Smooth muscle cell (in vitro differentiated cells): Measurements from ENCODE around the gene C1QTNF12. TPM values are rescaled to one million over a fixed set of nuclear protein-coding genes. Genes with fewer than 3 reads are reported as not detected.
"Not testable (repeated sequence)": the region's sequence is repeated elsewhere in the genome, so short reads cannot be mapped to it uniquely, and the experiment has no call there.

Source experiments
- DNase-seq: peaks from one replicate; lab custom pipeline; 2025; ENCODE audit not compliant: unreplicated experiment; lab: John Stamatoyannopoulos, UW
- H2AFZ ChIP-seq: fragments of 200-600 bp; sonication (generic); 2 replicates; pipeline ENCODE4 v1.6.0; 2016; ENCODE audit warnings: antibody characterized with exemption, low read depth, mild to moderate bottlenecking
- H3F3A ChIP-seq: fragments of 200-600 bp; sonication (generic); 2 replicates; pipeline ENCODE4 v1.6.0; 2017; ENCODE audit warnings: antibody characterized with exemption, low read depth
- H3K27ac ChIP-seq: fragments of 200-600 bp; sonication (generic); 2 replicates; pipeline ENCODE4 v1.5.1; 2016; ENCODE audit warnings: low read depth, mild to moderate bottlenecking
- H3K27me3 ChIP-seq: fragments of 200-600 bp; sonication (generic); 2 replicates; pipeline ENCODE4 v1.6.1; 2016; ENCODE audit warnings: low read depth, mild to moderate bottlenecking
- H3K36me3 ChIP-seq: fragments of 200-600 bp; sonication (generic); 2 replicates; pipeline ENCODE4 v1.5.1; 2016; ENCODE audit warnings: low read depth
- H3K4me1 ChIP-seq: fragments of 200-600 bp; sonication (generic); 2 replicates; pipeline ENCODE4 v1.5.1; 2016; ENCODE audit warnings: low read depth
- H3K4me2 ChIP-seq: fragments of 200-600 bp; sonication (generic); 2 replicates; pipeline ENCODE4 v1.6.0; 2016; ENCODE audit warnings: mild to moderate bottlenecking
- H3K4me3 ChIP-seq: fragments of 200-600 bp; sonication (generic); 2 replicates; pipeline ENCODE4 v1.5.1; 2016; ENCODE audit warnings: mild to moderate bottlenecking
- H3K79me2 ChIP-seq: fragments of 200-600 bp; sonication (generic); 2 replicates; pipeline ENCODE4 v1.6.0; 2016; ENCODE audit warnings: low read depth, mild to moderate bottlenecking
- H3K9ac ChIP-seq: fragments of 200-600 bp; sonication (generic); 2 replicates; pipeline ENCODE4 v1.6.0; 2016; ENCODE audit warnings: low read depth
- H3K9me3 ChIP-seq: fragments of 200-600 bp; sonication (generic); replicated peaks from 2 replicates; pipeline ENCODE4 v1.5.1; 2016; ENCODE audit warnings: low read depth
- H4K20me1 ChIP-seq: fragments of 200-600 bp; sonication (generic); 2 replicates; pipeline ENCODE4 v1.6.0; 2016; ENCODE audit warnings: low read depth
- CTCF ChIP-seq: fragments of 200-600 bp; sonication (generic); IDR thresholded peaks from 2 replicates; pipeline ENCODE4 v1.5.1; 2017; ENCODE audit warnings: borderline replicate concordance, mild to moderate bottlenecking, antibody characterized with exemption; ENCODE audit not compliant: insufficient read depth, poor library complexity, severe bottlenecking
- WGBS: methylation state at CpG from one replicate; pipeline ENCODE4 v1.1.7; 2016; ENCODE audit warnings: low lambda C conversion rate; 5-methylcytosine and 5-hydroxymethylcytosine counted together
- polyA plus RNA-seq: library from polyadenylated mRNA; unstranded; fragments of >200 nt; fragmentation: Nextera tagmentation; extraction: Ambion mirVana; gene quantifications from 2 replicates; pipeline ENCODE4 v1.2.1, GENCODE V29; 2016
- total RNA-seq: library from RNA; depleted of rRNA; stranded (reverse); fragments of >200 nt; gene quantifications from 2 replicates; pipeline ENCODE4 v1.2.3, GENCODE V29; 2014

Gene C1QTNF12
- total and polyA plus RNA-seq, 2 experiments from 2014 or later, result 1.8 to 5.4 TPM

GRCh38 chr1:1197551-1198422 is 48.7 kb downstream of the C1QTNF12 start:
- Histone ChIP-seq H3K4me3 (no peak overlapping the region), H3K9me3 (no peaks in the 10 kb centered on the region), H3K79me2 (no peaks in the 10 kb centered on the region), H3K27me3 (no peaks in the 10 kb centered on the region), H3F3A (no peaks in the 10 kb centered on the region), H3K4me1 (no peaks in the 10 kb centered on the region), H4K20me1 (no peaks in the 10 kb centered on the region), H3K36me3 (no peaks in the 10 kb centered on the region), H3K27ac (no peak overlapping the region), H3K4me2 (no peak overlapping the region), H3K9ac (no peak overlapping the region), H2AFZ (no peak overlapping the region)
- no peak for DNase-seq
- no peak for TF ChIP-seq CTCF
- WGBS, result 96% methylated on average over 37 of the region's 48 CpGs

- H3K4me1 ChIP-seq, result no peaks in the 10 kb centered on the region
- WGBS, result 100% methylated on average over 5 of the region's 8 CpGs
- H3K4me2 ChIP-seq, result no peak overlapping the region
- no peak overlapping the region for H2AFZ ChIP-seq
- no peaks in the 10 kb centered on the region for H4K20me1 ChIP-seq
- no peak for DNase-seq
- no peaks in the 10 kb centered on the region for H3K27me3 ChIP-seq
- no peaks in the 10 kb centered on the region for H3F3A ChIP-seq
- no peak overlapping the region for H3K9ac ChIP-seq
- no peaks in the 10 kb centered on the region for H3K79me2 ChIP-seq
- no peak overlapping the region for H3K27ac ChIP-seq
- H3K36me3 ChIP-seq, result no peaks in the 10 kb centered on the region
- H3K4me3 ChIP-seq, result no peak overlapping the region
- no peaks in the 10 kb centered on the region for H3K9me3 ChIP-seq
- no peak for TF ChIP-seq CTCF
Observed at GRCh38 chr1:1197188-1197500, 49.4 kb downstream of the C1QTNF12 start.

GRCh38 chr1:1196431-1197187 is 49.9 kb downstream of the C1QTNF12 start:
- no peaks in the 10 kb centered on the region for H3F3A ChIP-seq
- no peak for DNase-seq
- no peak overlapping the region for H3K4me3 ChIP-seq
- no peak overlapping the region for H2AFZ ChIP-seq
- no peaks in the 10 kb centered on the region for H3K36me3 ChIP-seq
- no peak overlapping the region for H3K4me2 ChIP-seq
- H3K27me3 ChIP-seq, result no peaks in the 10 kb centered on the region
- H3K9me3 ChIP-seq, result no peaks in the 10 kb centered on the region
- no peak for TF ChIP-seq CTCF
- no peaks in the 10 kb centered on the region for H3K79me2 ChIP-seq
- no peaks in the 10 kb centered on the region for H3K4me1 ChIP-seq
- H3K27ac ChIP-seq, result no peak overlapping the region
- H3K9ac ChIP-seq, result no peak overlapping the region
- WGBS, result 90% methylated on average over 13 of the region's 13 CpGs
- no peaks in the 10 kb centered on the region for H4K20me1 ChIP-seq

- not testable (repeated sequence) for H4K20me1 ChIP-seq, H3K4me2 ChIP-seq, H3K79me2 ChIP-seq, H2AFZ ChIP-seq, H3K27me3 ChIP-seq, H3K4me1 ChIP-seq, DNase-seq, H3K4me3 ChIP-seq, H3K9me3 ChIP-seq, H3F3A ChIP-seq, H3K36me3 ChIP-seq, H3K9ac ChIP-seq, H3K27ac ChIP-seq
- 86% methylated on average over 6 of the region's 6 CpGs for WGBS
Observed at GRCh38 chr1:1195726-1196125, 50.8 kb downstream of the C1QTNF12 start.
